Activated CD8-positive, alpha-beta T cell treated with anti-CD3 and anti-CD28 coated beads for 36 hours (primary cell): ENCODE results near the gene SCFD2. TPM values are rescaled to one million over a fixed set of nuclear protein-coding genes. Genes with fewer than 3 reads are reported as not detected.

Source experiments
- ATAC-seq: fragments of 200-7000 bp; cut with Tn5 transposase; one replicate; pipeline ENCODE4 v1.10.0; 2021; ENCODE audit warnings: mild to moderate bottlenecking, moderate library complexity
- CTCF ChIA-PET: fragments of 350-600 bp; sonication (Branson Sonifier 250); formaldehyde crosslinking; loops from one replicate; lab custom pipeline; 2021; ENCODE audit warnings: antibody characterized with exemption; lab: Charles Lee
- POLR2A ChIA-PET: fragments of 350-600 bp; sonication (Branson Sonifier 250); formaldehyde crosslinking; loops from one replicate; lab custom pipeline; 2021; ENCODE audit warnings: antibody characterized with exemption; lab: Charles Lee
- DNase-seq: peaks from one replicate; pipeline ENCODE4 v3.0.0-alpha.2; 2020
- H3K27ac Mint-ChIP-seq: one replicate; pipeline ENCODE4 v1.8.0; 2021; ENCODE audit warnings: mild to moderate bottlenecking, mixed read lengths
- H3K27me3 Mint-ChIP-seq: one replicate; pipeline ENCODE4 v1.8.0; 2021; ENCODE audit warnings: mixed read lengths
- H3K36me3 Mint-ChIP-seq: one replicate; pipeline ENCODE4 v1.8.0; 2021; ENCODE audit warnings: low read depth, mixed read lengths
- H3K4me1 Mint-ChIP-seq: one replicate; pipeline ENCODE4 v1.8.0; 2021; ENCODE audit warnings: low read depth, mixed read lengths
- H3K4me3 Mint-ChIP-seq: one replicate; pipeline ENCODE4 v1.8.0; 2021; ENCODE audit warnings: mild to moderate bottlenecking, moderate library complexity, mixed read lengths
- H3K9me3 Mint-ChIP-seq: one replicate; pipeline ENCODE4 v1.8.0; 2021; ENCODE audit warnings: mixed read lengths
- CTCF ChIP-seq: fragments of 200-600 bp; IDR thresholded peaks from one replicate; pipeline ENCODE4 v1.8.0; 2022; ENCODE audit warnings: antibody characterized with exemption, mild to moderate bottlenecking
- intact Hi-C: fragments of 100-400 bp; cut with micrococcal nuclease; formaldehyde crosslinking; loops from one replicate; pipeline ENCODE4 v1.10.0; 2022
- total RNA-seq, 2 experiments: library from RNA; stranded (reverse); gene quantifications; one replicate each; pipeline ENCODE4 v1.2.3, GENCODE V29; 2021

The SCFD2 gene
- total RNA-seq, 2 experiments from 2014 or later: 21.4 to 22.1 TPM

- H3K27ac Mint-ChIP-seq: no peak overlapping the region
- intact Hi-C loops: no loop called here
- H3K27me3 Mint-ChIP-seq: no peaks in the 10 kb centered on the region
- H3K9me3 Mint-ChIP-seq: no peaks in the 10 kb centered on the region
- DNase-seq: no peak
- H3K4me3 Mint-ChIP-seq: no peak overlapping the region
- ChIA-PET POLR2A (no interaction called here), CTCF (interaction anchor here (0.9 kb wide), 1 partner anchor 50 kb away, joined by 3 read pairs; no protein-coding TSS in a partner anchor)
- TF ChIP-seq CTCF: no peak
- peaks cover 6% of the 10 kb centered on the region for H3K36me3 Mint-ChIP-seq
- H3K4me1 Mint-ChIP-seq: no peaks in the 10 kb centered on the region
- no peak for ATAC-seq
These were observed 404.0 kb downstream of the SCFD2 start for GRCh38 chr4:52961666-52962412.

GRCh38 chr4:52959541-52959940 is 406.3 kb downstream of the SCFD2 start:
- H3K27ac Mint-ChIP-seq: no peak overlapping the region
- intact Hi-C loops: no loop called here
- no peak for ATAC-seq

GRCh38 chr4:52957835-52958631 is 407.8 kb downstream of the SCFD2 start:
- ATAC-seq (no peak), DNase-seq (no peak)

More at GRCh38 chr4:52959541-52959940, 406.3 kb downstream of the SCFD2 start:
- ChIA-PET POLR2A (no interaction called here), CTCF (no interaction called here)
- H3K4me3 Mint-ChIP-seq: no peak overlapping the region
- DNase-seq: no peak
- no peaks in the 10 kb centered on the region for H3K4me1 Mint-ChIP-seq
- H3K36me3 Mint-ChIP-seq: peaks cover 4% of the 10 kb centered on the region
- H3K9me3 Mint-ChIP-seq: no peaks in the 10 kb centered on the region
- no peaks in the 10 kb centered on the region for H3K27me3 Mint-ChIP-seq
- TF ChIP-seq CTCF: no peak

GRCh38 chr4:52957220-52957686 is 408.6 kb downstream of the SCFD2 start:
- H3K4me3 Mint-ChIP-seq: no peak overlapping the region
- H3K9me3 Mint-ChIP-seq: no peaks in the 10 kb centered on the region
- ChIA-PET CTCF (interaction anchor here (0.6 to 1.4 kb wide), 2 partner anchors 45 to 581 kb away, joined by 3 to 4 read pairs; no protein-coding TSS in a partner anchor), POLR2A (no interaction called here)
- ATAC-seq (no peak), DNase-seq (no peak)
- intact Hi-C loops: no loop called here
- no peaks in the 10 kb centered on the region for H3K27me3 Mint-ChIP-seq
- no peak for TF ChIP-seq CTCF
- no peaks in the 10 kb centered on the region for H3K4me1 Mint-ChIP-seq
- H3K36me3 Mint-ChIP-seq: peaks cover 4% of the 10 kb centered on the region
- no peak overlapping the region for H3K27ac Mint-ChIP-seq

More at GRCh38 chr4:52957835-52958631, 407.8 kb downstream of the SCFD2 start:
- H3K27me3 Mint-ChIP-seq: no peaks in the 10 kb centered on the region
- H3K4me3 Mint-ChIP-seq: no peak overlapping the region
- no peaks in the 10 kb centered on the region for H3K4me1 Mint-ChIP-seq
- TF ChIP-seq CTCF: no peak
- ChIA-PET CTCF (interaction anchor here (1.3 kb wide), 1 partner anchor 27 kb away, joined by 4 read pairs; no protein-coding TSS in a partner anchor), POLR2A (no interaction called here)
- intact Hi-C loops: no loop called here
- H3K27ac Mint-ChIP-seq: no peak overlapping the region
- peaks cover 4% of the 10 kb centered on the region for H3K36me3 Mint-ChIP-seq
- H3K9me3 Mint-ChIP-seq: no peaks in the 10 kb centered on the region
